Measurements from ENCODE around the gene ARHGEF16.

The ARHGEF16 gene

DNA sequence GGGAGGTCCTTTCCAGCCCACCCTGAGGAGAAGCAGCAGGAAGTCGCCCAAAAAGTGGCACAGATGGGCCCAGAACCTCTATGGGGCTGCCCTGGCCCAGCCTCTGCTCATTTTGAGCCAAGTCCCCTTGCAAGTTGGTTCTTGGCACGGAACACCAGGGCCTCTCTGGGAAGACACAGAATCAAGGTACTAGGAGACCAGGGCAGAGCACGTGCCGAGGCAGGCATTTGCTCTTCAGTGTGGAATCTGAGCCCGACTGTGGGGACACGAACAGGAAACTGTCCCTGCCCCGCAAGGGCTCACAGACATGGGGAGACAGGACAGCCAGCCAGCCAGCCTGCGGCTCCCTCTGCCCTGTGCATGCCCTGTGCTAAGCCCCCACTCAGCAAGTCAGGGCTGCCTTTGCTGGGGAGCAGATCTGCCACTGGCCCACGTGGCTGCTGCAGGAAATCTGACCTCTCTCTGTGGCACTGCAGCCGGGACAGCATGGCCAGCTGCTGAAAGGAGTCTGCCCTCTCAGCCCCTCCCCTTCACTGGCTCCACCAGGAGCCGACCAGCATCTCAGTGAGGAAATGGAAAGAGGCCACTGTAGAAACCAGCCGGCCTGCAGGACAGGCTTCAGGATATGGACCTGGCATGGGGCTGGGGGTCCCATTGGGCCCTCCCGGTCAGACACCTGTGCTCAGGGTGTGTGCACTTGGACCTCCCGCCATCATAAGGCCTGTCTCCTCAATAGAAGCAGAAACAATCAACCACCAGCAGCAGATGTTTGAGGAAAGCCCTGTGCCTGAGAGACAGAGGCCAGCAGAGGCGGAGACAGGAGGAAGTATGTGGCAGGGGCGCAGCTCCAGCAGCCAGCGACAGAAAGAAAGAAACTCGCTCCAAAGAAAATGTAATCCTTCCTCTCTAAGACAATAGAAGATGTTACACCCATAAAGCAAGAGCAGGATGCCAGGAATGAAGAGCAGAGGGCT is 3.7 kb downstream of the ARHGEF16 start:
- DNase-seq, result peak; percentile 49

DNA sequence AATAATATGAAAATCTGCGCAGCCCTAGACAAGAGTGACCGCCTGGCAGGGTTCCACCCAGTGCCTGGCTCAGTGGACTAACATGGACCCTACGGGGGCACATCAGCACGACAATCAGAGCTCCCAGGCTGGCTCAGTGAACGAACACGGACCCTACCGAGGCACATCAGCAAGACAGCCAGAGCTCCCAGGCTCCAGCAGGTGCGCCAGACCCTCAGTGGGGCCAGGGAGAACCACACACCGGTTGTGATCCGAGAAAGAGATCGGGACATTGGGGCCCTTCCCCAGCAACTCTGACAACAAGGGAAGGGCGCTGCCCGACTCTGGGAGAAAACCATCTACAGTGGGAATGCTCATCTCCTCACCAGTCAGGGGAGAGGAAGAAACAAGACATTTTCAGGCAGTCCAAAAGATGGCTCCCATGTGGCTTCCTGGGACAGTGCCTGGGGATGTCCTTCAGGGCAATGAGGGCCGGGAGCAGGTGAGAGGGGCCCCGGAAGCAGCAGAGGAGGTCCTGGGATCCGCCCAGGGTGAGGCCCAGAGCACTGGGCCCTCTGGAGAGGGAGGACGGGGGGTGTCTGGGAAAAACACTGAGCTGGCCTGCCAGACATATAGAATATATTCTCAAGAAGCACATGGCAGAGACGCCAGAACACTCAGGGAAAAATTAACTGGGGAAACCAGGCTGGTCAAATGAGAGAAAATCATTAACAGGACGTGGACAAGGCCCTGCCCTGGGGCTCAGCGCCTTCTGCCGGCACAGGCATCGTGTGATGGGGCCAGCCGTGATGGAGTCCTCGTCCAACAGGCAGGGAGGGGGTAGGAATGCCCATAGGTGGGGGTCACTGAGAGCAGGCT is 4.8 kb downstream of the ARHGEF16 start:
- peak; percentile 37 for DNase-seq

DNA sequence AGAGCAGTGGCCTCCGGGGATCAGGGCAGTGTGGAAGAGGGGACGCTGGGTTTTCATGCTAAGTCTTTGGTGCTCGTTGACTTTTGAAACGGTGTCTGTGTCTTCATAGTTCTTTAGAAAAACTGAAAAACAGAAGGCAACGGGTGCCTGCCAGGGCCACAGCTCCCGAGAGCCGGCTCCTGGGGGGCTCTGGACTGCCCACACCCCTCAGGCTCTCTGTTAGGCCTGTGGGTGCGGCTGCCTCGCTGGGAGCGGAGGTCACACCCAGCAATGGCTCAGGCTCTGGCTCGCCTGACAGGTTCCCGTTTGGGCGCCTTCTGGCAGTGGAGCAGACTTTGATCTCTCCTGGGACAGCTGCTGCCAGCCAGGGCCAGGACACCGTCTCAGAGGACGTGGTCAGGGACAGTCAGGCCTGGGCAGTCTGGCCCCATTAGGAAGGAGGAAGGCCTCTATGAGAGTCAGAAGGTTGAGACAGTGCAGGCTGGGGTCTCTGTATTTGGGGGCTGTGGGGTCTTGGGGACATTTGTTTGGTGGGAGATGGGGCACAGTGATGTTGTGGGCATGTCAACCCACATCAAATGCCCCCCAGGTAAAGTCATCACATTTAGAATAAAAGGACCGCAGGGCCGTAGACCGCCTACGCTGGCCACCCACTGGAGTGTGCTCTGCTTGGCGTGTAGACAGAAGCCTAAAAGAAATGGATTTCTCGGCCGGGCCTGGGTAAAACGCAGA is 5.6 kb downstream of the ARHGEF16 start:
- no peak for DNase-seq

DNA sequence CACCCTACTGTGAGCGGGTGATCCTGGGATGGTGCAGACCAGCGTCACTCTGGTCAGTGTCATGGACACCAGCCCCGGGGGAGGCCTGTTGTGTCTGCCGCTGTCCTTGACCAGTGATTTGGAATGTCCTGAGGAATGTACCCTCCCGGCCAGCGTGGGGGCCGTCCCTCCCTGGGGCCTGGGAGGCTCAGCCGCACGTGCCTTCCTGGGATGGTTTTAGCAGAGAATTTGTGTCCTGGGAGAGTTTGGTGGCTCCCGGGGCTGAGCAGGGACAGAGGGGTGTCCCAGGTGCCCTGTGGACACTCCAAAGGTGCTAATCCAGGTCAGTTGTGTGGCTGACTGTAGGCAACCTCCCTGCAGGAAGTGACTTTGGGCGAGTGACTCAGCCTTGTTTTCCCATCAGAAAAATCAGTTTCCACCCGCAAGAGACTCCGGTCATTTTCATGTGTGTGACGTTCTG is 6.2 kb downstream of the ARHGEF16 start:
- no peak for DNase-seq

DNA sequence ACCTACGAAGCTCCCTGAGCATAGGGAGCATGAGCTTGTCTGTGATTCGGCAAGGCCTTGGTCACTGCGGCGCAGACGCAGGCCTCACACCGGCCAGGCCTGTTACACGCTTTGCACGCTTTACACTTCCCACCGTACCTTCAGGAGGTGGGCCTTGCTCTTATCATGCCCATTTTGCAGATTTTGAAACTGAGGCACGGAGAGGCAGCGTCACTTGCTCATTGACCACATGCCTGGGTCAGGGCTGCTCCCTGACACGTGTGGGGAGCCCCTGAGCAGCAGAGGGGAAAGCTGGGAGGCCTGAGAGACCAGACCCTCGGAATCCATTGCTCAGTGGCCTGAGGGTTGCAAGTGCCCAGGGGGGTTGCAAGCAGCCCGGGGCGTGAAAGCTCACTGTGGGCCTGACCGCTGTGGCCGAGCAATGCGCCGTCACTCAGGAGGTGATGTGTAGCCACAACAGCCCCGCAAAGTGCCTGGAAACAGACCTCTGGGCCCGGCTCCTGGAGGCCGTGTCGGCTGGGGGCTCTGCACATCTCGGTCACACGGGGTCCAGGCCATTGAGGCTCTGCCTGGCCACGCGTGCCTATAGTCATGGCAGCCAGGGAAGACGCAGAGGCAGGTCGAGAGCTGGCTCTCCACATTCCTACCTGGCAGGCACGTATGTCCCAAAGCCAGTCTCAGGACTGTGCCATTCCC is 6.9 kb downstream of the ARHGEF16 start:
- no peak for DNase-seq

DNA sequence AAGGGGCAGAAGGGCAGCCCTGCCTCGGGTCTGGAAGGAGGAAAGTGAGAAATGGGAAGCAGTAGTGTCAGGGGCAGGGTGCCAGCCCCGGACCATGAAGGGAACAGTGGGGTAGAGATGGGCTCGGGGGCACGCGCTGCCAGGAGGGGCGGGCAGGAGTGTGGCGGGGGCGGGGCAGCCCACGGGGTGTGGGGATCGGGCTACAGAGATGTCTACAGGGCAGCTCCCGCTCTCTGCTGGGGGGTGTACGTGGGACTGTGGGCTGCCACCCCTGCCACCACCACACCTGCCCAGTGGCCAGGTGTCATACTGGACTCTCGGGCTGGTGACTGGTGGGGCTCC is 7.4 kb downstream of the ARHGEF16 start:
- DNase-seq, result no peak

DNA sequence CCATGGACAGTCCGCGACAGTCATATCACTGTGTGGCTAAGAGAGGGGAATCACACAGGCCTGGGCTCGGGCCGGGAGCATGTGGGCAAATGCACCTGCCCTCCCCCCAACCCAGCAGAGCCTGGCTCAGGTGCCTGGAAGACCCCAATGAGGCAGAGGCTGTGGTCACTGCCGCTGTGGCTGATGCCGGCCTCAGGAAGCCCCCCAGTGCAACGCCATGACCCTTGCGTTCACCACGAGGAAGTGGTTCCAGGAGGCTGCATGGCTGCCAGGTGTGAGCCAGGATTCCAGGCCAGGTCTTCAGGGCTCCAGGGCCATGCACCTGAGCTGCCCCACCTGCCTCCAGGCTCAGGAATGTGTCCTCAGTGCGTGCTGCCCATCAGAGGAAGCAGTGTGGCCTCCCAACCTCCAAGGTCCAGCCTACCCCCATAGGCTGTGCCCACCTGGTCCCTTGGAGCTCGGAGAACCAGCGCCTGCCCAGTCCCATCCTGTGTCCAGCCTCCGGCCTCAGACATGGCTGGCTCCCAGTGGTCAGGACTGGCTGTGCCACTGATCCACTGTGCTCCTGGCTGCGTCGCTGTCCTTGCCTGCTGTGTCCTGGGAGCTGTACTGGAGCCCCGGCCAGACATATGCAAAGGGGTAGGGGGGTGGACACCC is 8.0 kb downstream of the ARHGEF16 start:
- no peak for DNase-seq

DNA sequence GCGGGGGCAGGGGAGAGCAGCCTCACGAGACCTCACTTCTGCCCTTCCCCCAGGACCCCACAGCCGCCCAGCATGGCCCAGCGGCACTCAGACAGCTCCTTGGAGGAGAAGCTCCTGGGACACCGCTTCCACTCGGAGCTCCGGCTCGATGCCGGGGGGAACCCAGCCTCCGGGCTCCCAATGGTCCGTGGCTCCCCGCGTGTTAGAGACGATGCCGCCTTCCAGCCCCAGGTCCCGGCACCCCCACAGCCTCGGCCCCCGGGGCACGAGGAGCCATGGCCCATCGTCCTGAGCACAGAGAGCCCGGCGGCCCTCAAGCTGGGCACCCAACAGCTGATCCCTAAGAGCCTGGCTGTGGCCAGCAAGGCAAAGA is 8.5 kb downstream of the ARHGEF16 start:
- no peak for DNase-seq

DNA sequence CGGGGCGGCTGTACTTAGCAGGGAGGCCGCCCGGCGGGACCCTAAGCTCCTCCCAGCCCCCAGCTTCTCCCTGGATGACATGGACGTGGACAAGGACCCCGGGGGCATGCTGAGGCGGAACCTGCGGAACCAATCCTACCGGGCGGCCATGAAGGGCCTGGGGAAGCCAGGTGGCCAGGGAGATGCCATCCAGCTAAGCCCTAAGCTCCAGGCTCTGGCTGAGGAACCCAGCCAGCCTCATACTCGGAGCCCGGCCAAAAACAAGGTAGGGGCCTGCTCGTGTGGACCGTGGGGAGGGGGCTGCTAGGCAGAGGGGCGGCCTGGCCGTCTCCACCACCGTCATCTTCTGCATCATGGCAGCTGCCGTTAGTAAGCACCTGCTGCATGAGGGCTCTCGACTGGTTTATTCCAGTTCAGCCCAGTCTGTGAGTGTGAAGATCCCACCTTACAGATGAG is 9.0 kb downstream of the ARHGEF16 start:
- no peak for DNase-seq

DNA sequence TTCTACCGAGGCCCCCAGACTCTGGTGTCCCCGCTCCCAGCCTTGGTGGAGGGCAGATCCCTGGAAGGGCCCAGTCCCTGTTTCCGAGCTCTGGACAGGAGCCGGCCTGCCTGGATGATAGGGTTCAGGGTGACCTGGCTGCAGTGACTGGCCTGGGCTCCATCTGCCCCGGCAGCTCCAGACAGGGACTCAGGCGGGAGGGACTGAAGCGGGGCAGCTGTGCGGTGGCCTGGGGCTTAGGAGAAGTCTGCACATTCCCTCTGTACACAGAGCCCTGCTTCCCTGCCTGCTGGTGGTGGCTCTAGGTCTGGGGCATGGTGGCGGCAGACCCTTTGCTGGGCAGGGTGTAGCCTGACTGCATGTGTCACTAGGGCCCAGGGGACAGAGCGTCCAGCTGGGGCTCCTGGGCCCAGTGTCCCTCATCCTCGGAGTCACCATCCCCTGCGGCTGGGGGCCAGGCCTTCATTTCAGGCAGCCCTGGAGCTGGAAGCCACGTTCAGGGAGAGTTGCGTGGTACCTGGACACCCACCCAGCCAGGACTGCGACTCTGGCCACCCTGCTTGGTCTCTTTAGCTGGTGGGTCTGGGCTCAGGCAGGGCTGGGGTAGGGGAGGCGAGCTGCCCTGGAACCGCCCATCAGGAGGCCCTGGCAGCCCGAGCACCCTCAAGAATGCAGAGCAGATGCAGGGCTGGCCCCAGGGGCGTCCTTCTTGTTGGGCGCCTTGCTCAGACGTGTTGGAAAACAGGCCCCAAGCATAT is 9.6 kb downstream of the ARHGEF16 start:
- no peak for DNase-seq

DNA sequence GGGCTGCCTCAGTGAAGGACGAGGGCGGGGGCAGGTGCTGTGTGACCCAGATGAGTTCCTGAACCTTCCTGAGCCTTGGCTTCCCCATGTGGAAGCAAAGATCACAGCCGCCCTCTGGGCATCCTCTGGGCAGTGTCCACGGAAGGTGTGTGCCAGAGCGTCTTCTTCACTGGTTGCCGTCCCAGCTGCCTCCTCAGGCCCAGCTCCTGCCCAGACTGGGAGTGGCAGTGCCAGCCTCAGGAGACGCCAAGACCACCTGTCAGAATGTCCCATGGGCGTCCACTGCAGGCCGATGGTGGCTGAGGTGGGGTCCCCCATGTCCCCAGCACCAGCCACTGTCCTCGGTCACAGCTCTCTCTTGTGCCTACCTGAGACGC is 10.2 kb downstream of the ARHGEF16 start:
- DNase-seq, result no peak

DNA sequence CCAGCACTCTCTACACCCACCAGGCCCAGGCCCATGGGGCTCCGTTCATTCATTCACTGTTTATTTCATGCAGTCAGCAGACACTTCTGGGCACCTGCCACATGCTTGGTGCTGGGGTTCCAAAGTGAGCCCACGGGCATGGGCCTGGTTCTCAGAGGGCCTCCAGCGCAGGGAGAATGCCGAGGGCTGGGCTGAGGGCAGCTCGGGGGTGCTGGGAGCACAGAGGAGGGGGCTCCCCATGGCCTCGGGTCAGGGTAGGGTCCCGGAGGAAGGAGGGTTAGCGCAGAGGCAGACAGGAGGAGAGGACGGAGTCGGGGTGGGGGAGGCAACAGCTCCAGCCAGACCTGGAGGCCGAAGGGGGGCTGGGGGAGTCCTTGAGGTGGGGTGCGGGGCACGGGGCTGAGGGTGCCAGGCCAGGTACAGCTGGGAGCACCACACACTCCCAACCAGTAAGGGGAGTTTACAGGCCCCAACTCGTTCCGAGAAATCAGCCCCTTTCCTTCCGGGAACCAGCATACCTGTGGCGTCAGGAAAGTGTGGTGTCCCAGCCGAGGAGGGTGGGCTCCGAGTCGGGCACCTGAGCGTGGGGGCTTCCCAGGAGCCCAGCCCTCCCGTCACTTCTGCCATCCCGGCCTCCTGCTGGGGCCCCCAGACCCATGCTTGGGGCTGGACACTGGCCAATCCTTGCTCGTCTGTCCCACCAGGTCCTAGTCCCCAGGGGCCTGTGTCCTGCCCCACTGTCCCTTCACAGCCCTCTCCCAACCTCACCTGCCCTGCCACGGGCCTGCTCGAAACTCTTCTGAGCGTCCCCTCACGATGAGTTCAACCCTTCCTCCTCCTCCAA is 10.8 kb downstream of the ARHGEF16 start:
- no peak for DNase-seq

DNA sequence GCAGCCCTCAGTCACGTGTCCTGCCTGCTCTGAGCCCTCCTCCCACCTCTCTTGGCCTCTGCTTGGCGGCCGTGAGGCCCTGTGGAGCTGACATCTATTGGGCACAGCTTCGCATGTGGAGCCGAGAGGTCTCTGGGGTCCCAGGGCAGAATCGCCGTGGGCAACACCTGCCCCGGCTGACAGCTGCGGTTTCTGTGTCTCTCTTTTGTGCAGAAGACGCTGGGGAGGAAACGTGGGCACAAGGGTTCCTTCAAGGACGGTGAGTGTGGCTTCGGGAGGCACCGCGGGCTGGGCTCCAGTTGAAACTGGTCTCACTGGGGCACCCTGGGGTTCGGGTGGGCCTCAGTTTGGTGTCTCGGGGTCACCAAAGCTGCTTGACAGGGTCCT is 11.5 kb downstream of the ARHGEF16 start:
- no peak for DNase-seq

DNA sequence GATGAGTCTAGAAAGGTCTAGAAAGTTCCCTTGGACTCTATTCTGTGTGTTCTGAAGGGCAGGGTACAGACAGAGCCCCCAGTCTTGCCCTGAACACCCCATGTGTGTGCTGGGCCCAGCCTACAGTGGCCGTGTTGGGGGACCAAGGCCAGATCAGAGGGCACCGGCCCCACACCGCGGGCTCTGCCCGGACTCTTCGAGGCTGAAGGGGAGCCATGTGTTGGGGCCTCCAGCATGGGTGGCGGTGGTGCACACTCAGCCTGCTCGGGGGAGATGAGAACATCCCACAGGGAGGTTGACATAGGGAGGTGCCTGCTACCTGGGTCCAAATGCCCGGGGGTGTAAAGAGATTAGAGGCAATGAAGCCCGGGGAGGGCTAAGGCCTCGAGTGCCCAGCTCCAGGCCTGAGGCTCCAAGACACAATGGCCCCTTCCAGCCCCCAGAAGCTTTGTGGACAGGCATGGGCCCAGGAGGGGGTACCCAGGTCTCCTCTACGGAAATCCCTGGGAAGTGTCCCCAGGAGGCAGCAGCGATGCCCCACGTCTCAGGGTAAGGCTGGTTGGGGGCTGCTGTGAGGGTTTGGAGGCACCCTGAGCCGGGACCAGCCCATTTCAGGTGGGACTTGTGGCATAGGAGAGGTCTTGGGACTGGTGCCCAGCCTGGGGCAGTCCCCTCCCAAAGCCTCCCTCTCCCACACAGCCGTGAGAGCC is 12.1 kb downstream of the ARHGEF16 start:
- DNase-seq, result no peak

DNA sequence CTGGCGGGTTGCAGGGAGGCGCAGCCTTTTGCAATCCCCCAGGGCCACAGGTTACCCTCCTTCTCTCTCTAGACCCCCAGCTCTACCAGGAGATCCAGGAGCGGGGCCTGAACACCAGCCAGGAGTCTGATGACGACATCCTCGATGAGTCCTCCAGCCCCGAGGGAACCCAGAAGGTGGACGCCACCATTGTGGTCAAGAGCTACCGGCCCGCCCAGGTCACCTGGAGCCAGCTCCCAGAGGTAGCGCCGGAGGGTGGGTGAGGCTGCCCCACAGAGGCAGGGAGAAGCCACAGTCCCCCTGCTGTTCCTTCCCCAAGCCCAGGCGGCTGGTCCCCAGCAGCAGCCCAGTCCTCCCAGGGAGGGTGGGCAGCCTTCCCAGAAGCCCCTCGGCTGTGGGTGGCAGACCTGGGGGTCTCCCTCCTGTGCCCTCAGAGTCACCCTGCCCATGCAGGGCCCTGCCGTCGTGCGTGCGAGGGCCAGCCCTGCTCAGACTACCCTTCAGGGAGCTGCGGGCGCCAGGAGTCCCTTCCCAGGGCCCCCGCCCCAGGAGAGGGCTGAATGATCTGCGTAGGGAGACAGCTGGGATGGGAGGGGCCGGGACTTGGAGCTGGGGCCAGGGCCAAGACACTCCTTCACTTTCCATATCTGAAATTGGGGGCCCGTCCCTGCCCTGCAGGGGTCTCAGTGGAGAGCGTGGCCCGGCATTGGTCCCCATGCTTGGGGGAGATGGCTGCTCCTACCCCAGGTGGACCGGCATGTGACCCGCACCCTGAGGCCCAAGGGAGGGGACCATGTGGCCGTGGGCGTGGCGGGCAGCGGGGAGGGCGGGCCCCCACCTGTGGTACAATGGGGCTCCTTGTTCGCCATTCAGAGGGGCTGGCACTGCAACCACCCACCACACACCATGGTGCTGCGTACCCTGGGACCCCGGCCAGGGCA is 12.9 kb downstream of the ARHGEF16 start:
- DNase-seq, result no peak

DNA sequence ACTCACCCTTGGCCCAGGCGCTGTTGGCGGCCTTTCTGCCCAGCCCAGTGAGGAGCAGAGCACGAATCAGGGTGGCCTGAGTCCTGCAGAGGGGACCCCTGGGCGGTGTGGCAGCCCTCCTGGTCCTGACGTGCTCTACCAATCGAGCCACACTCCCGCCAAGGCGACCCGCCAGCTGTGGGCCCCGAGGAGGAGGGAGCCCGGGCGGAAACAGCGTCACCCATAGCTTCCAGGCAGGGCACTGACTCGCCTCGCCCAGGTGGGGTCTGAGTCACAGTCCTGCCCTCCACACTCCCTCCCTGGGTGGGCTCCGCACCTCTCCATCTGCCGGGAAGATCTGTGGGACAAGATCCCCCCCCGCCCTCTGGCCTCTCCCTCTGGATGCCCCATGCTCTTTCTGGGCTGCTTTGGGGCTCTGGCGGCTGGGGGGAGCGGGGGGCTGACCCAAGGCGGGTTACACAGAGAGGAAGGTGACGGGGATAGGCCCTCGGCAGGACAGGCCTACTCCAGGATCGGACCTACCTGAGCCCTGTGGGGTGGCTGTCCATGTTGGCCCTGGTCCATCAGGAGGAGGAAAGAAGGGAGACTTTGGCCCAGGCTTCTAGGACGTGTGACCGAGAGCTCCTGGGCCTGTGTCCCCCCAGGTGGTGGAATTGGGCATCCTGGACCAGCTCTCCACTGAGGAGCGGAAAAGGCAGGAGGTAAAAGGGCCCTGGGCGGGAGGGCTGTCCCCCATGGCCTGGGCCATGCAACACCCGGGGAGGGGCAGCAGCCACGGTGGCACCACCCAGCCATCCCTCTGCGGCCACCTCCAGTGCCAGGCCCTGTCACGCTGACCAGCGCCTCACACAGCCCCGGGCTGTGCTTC is 14.0 kb downstream of the ARHGEF16 start:
- DNase-seq, result no peak
